Measurements from ENCODE around the gene PTGER4. TPM values are rescaled to one million over a fixed set of nuclear protein-coding genes. Genes with fewer than 3 reads are reported as not detected.
A peak's percentile ranks its signal among the peaks of the same experiment; 100 is the strongest.
"Not testable (repeated sequence)": the region's sequence is repeated elsewhere in the genome, so short reads cannot be mapped to it uniquely, and the experiment has no call there.

Gene PTGER4
- total RNA-seq: 10 to 100 TPM; 38.5 to 58.4 (median 50.8) TPM
- long read RNA-seq, donor 1, transcript PTGER4-203 (2 exons, 560 nt): minor isoform, 11 of 43 reads
- long read RNA-seq, donor 1, transcript PTGER4-201 (3 exons, 3,848 nt): major isoform, 26 of 43 reads
- long read RNA-seq, donor 1, partial matches to known transcripts: 0 of 43 reads
- long read RNA-seq, donor 1, other reads (novel, unspliced or antisense): 6 of 43 reads
- long read RNA-seq, donor 2, transcript PTGER4-201 (3 exons, 3,848 nt): major isoform, 9 of 13 reads
- long read RNA-seq, donor 2, partial matches to known transcripts: 0 of 13 reads
- long read RNA-seq, donor 2, other reads (novel, unspliced or antisense): 1 of 13 reads

- ATAC-seq: no peak
- H3K9me3 ChIP-seq: no peaks in the 10 kb centered on the region
Observed at GRCh38 chr5:40679913-40680681, at the start of gene PTGER4. Gene PTGER4 (plus strand): TSS chr5:40679915. CDS start chr5:40680994, 1,079 bp downstream.

GRCh38 chr5:40630126-40630525 is 49.6 kb upstream of the PTGER4 start:
- H3K4me3 ChIP-seq: no peak overlapping the region
- no peaks in the 10 kb centered on the region for H3K36me3 ChIP-seq (ENCODE audit: low read depth)
- ATAC-seq (no peak), DNase-seq (no peak)
- TF ChIP-seq CTCF (IDR thresholded peaks at IDR 0.05): no peak
- intact Hi-C loops (cut with DNase I, micrococcal nuclease): no loop called here
- H3K4me1 ChIP-seq (ENCODE audit: low read depth): no peaks in the 10 kb centered on the region
- no peaks in the 10 kb centered on the region for H3K9me3 ChIP-seq

More at GRCh38 chr5:40679913-40680681, at the start of gene PTGER4:
- intact Hi-C loops (cut with DNase I, micrococcal nuclease): loop anchor here (10.0 kb wide), 2 partner anchors 735 to 965 kb away; no protein-coding TSS in a partner anchor
- TF ChIP-seq CTCF (IDR thresholded peaks at IDR 0.05): no peak
- H3K4me1 ChIP-seq (ENCODE audit: low read depth): peaks cover 14% of the 10 kb centered on the region
- DNase-seq: peak; percentile 52 to 70 (median 69)
- no peaks in the 10 kb centered on the region for H3K36me3 ChIP-seq (ENCODE audit: low read depth)
- H3K4me3 ChIP-seq: peak within 1 kb of the TSS; percentile 58

GRCh38 chr5:40631236-40631635 is 48.5 kb upstream of the PTGER4 start:
- Histone ChIP-seq H3K4me1 (ENCODE audit: low read depth) (no peaks in the 10 kb centered on the region), H3K36me3 (ENCODE audit: low read depth) (no peaks in the 10 kb centered on the region), H3K4me3 (no peak overlapping the region), H3K9me3 (no peaks in the 10 kb centered on the region)
- DNase-seq (peak; percentile 42 to 73 (median 70)), ATAC-seq (peak; percentile 90)
- intact Hi-C loops (cut with DNase I, micrococcal nuclease): no loop called here
- no peak for TF ChIP-seq CTCF (IDR thresholded peaks at IDR 0.05)

DNA sequence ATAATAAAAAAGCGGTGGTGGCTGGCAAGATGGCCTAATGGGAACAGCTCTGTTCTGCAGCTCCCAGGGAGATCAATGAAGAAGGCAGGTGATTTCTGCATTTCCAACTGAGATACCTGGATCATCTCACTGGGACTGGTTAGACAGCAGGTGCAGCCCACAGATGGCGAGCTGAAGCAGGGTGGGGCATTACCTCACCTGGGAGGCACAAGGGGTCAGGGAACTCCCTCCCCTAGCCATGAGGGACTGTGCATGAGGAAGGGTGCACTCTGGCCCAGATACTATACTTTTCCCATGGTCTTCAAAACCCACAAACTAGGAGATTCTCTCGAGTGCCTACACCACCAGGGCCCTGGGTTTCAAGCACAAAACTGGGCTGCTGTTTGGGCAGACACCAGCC is 45.6 kb upstream of the PTGER4 start:
- no peak overlapping the region for H3K4me3 ChIP-seq
- no peak for TF ChIP-seq CTCF (IDR thresholded peaks at IDR 0.05)
- H3K9me3 ChIP-seq: peaks cover 4% of the 10 kb centered on the region
- H3K4me1 ChIP-seq (ENCODE audit: low read depth): no peaks in the 10 kb centered on the region
- DNase-seq (peak; percentile 49 to 70 (median 70)), ATAC-seq (peak; percentile 75)
- H3K36me3 ChIP-seq (ENCODE audit: low read depth): no peaks in the 10 kb centered on the region
- intact Hi-C loops (cut with DNase I, micrococcal nuclease): no loop called here

- intact Hi-C loops (cut with DNase I, micrococcal nuclease): no loop called here
- Histone ChIP-seq H3K36me3 (ENCODE audit: low read depth) (no peaks in the 10 kb centered on the region), H3K4me3 (no peak overlapping the region), H3K4me1 (ENCODE audit: low read depth) (no peaks in the 10 kb centered on the region), H3K9me3 (peaks cover 4% of the 10 kb centered on the region)
- DNase-seq: peak in 1 of 3 donors; percentile 31
- no peak for TF ChIP-seq CTCF (IDR thresholded peaks at IDR 0.05)
- ATAC-seq: no peak
Observed at GRCh38 chr5:40634593-40634992, 45.1 kb upstream of the PTGER4 start.

DNA sequence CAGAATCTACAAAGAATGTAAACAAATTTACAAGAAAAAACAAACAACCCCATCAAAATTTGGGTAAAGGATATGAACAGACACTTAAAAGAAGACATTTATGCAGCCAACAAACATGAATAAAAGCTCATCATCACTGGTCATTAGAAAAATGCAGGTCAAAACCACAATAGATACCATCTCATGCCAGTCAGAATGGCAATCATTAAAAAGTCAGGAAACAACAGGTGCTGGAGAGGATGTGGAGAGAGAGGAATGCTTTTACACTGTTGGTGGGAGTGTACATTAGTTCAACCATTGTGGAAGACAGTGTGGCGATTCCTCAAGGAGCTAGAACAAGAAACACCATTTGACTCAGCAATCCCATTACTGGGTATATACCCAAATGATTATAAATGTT is 40.2 kb upstream of the PTGER4 start:
- ATAC-seq; H3K9me3 ChIP-seq; intact Hi-C loops (cut with DNase I, micrococcal nuclease); H3K4me1 ChIP-seq (ENCODE audit: low read depth); DNase-seq; H3K36me3 ChIP-seq (ENCODE audit: low read depth); H3K4me3 ChIP-seq: not testable (repeated sequence)

Data from mucosa of descending colon (tissue), 3 donors.